Right lobe of liver (tissue), 6 donors: Measurements from ENCODE around the gene CDC42BPG. TPM values are rescaled to one million over a fixed set of nuclear protein-coding genes. Genes with fewer than 3 reads are reported as not detected.

ENCODE experiments used
- ATAC-seq, 4 donors: fragments of 200-7000 bp; cut with Tn5 transposase; one replicate each; pipeline ENCODE4 v1.9.1; 2020; ENCODE audit warnings: mild to moderate bottlenecking in 4 of 4, moderate library complexity in 4 of 4
- DNase-seq, 3 donors: peaks; one replicate each; pipeline ENCODE4 v3.0.0-alpha.2; 2020
- H3K27ac ChIP-seq, 3 donors: fragments of 200-600 bp; one replicate each; pipeline ENCODE4 v1.8.0; 2022
- H3K27me3 ChIP-seq, 2 donors: fragments of 200-600 bp; one replicate each; pipeline ENCODE4 v1.8.0; 2022
- H3K36me3 ChIP-seq, 4 donors: fragments of 200-600 bp; sonication (generic) in 1 of 4; one replicate each; pipeline versions ENCODE4 v1.5.1 to v1.8.0; 2017 to 2022; ENCODE audit warnings: control low read depth in 1 of 4
- H3K4me1 ChIP-seq, 4 donors: fragments of 200-600 bp; sonication (generic) in 1 of 4; one replicate each; pipeline versions ENCODE4 v1.5.1 to v1.8.0; 2017 to 2022; ENCODE audit warnings: control low read depth in 1 of 4
- H3K4me3 ChIP-seq, 3 donors: fragments of 200-600 bp; one replicate each; pipeline ENCODE4 v1.8.0; 2022
- H3K9me3 ChIP-seq, 4 donors: fragments of 200-600 bp; sonication (generic) in 1 of 4; one replicate each; pipeline versions ENCODE4 v1.5.1 to v1.8.0; 2017 to 2022; ENCODE audit warnings: control low read depth in 1 of 4
- POLR2A ChIP-seq: fragments of 450-650 bp; IDR thresholded peaks from one replicate; pipeline ENCODE4 v1.6.1; 2017; ENCODE audit warnings: antibody characterized with exemption, mild to moderate bottlenecking
- WGBS: methylation state at CpG from one replicate; pipeline ENCODE4 v1.1.6; 2018; ENCODE audit warnings: low coverage, low lambda C conversion rate; ENCODE audit not compliant: insufficient coverage; ENCODE audit errors: missing lambda C conversion rate; 5-methylcytosine and 5-hydroxymethylcytosine counted together
- intact Hi-C, 2 donors: fragments of 100-400 bp; cut with DNase I; formaldehyde crosslinking; loops; one replicate each; pipeline versions ENCODE4 v1.11.2 to v1.14.1; 2022
- total RNA-seq, 6 experiments: library from RNA; depleted of rRNA in 2 of 6; stranded (reverse); fragments of >200 nt in 2 of 6; fragmentation: NEBNext Ultra II Directional in 3 of 6; extraction: Animal tissue kit (Norgen Biotek cat#: 25700) in 3 of 6; gene quantifications; one replicate each; pipeline versions ENCODE4 v1.1.0 to v1.2.4, GENCODE V29; 2016 to 2023
- TF ChIP-seq, protein P1 (sequence below), 4 donors: fragments of 200-600 bp in 3 of 4; fragments of 450-650 bp in 1 of 4; IDR thresholded peaks; one replicate each; pipeline versions ENCODE4 v1.5.1 to v1.8.0; 2016 to 2022; ENCODE audit warnings: antibody characterized with exemption in 4 of 4, mild to moderate bottlenecking in 2 of 4
- donor health status: DM: no; HTN: yes; CAD: no.
- donor health status: DM: no; HTN: no; CAD: no.
- donor health status: DM: no; HTN: no; CAD: no.
- donor health status: DM: no; HTN: yes; CAD: no.
- donor health status: DM: no; HTN: yes; CAD: no.

The CDC42BPG gene
- total RNA-seq, 6 experiments from 2014 or later, result 0.63 to 1.1 (median 0.99) TPM

- Histone ChIP-seq H3K27ac (no peak overlapping the region), H3K36me3 (no peaks in the 10 kb centered on the region), H3K27me3 (no peaks in the 10 kb centered on the region), H3K4me1 (no peaks in the 10 kb centered on the region), H3K4me3 (no peak overlapping the region), H3K9me3 (no peaks in the 10 kb centered on the region)
- intact Hi-C loops, result loop anchor here in 1 of 2 donors (10.0 kb wide), 1 partner anchor 58 kb away; the partner anchor contains the start of gene CDC42BPG
- no peak for ATAC-seq
- WGBS, result 89% methylated on average over 2 of the region's 10 CpGs
- TF ChIP-seq POLR2A, result no peak
- TF ChIP-seq, protein P1, sequence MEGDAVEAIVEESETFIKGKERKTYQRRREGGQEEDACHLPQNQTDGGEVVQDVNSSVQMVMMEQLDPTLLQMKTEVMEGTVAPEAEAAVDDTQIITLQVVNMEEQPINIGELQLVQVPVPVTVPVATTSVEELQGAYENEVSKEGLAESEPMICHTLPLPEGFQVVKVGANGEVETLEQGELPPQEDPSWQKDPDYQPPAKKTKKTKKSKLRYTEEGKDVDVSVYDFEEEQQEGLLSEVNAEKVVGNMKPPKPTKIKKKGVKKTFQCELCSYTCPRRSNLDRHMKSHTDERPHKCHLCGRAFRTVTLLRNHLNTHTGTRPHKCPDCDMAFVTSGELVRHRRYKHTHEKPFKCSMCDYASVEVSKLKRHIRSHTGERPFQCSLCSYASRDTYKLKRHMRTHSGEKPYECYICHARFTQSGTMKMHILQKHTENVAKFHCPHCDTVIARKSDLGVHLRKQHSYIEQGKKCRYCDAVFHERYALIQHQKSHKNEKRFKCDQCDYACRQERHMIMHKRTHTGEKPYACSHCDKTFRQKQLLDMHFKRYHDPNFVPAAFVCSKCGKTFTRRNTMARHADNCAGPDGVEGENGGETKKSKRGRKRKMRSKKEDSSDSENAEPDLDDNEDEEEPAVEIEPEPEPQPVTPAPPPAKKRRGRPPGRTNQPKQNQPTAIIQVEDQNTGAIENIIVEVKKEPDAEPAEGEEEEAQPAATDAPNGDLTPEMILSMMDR (IDR thresholded peaks at IDR 0.05), result no peak
- peak in 2 of 3 donors; percentile 9 to 29 for DNase-seq
These were observed 58.1 kb downstream of the CDC42BPG start for GRCh38 chr11:64786308-64786707.

GRCh38 chr11:64784813-64785581, 59.5 kb downstream of the CDC42BPG start:
- TF ChIP-seq, protein P1 (IDR thresholded peaks at IDR 0.05), result no peak
- TF ChIP-seq POLR2A, result no peak
- ATAC-seq (no peak), DNase-seq (no peak)
- peaks cover 0 to under 1% (median 0%) of the 10 kb centered on the region in 4 donors for H3K4me1 ChIP-seq
- no peak overlapping the region for H3K27ac ChIP-seq
- no peaks in the 10 kb centered on the region for H3K36me3 ChIP-seq
- no peak overlapping the region for H3K4me3 ChIP-seq
- H3K9me3 ChIP-seq, result no peaks in the 10 kb centered on the region
- 75% methylated on average over 11 of the region's 12 CpGs for WGBS
- intact Hi-C loops, result loop anchor here in 1 of 2 donors (10.0 kb wide), 1 partner anchor 60 kb away; the partner anchor contains the start of gene CDC42BPG
- H3K27me3 ChIP-seq, result no peaks in the 10 kb centered on the region

DNA sequence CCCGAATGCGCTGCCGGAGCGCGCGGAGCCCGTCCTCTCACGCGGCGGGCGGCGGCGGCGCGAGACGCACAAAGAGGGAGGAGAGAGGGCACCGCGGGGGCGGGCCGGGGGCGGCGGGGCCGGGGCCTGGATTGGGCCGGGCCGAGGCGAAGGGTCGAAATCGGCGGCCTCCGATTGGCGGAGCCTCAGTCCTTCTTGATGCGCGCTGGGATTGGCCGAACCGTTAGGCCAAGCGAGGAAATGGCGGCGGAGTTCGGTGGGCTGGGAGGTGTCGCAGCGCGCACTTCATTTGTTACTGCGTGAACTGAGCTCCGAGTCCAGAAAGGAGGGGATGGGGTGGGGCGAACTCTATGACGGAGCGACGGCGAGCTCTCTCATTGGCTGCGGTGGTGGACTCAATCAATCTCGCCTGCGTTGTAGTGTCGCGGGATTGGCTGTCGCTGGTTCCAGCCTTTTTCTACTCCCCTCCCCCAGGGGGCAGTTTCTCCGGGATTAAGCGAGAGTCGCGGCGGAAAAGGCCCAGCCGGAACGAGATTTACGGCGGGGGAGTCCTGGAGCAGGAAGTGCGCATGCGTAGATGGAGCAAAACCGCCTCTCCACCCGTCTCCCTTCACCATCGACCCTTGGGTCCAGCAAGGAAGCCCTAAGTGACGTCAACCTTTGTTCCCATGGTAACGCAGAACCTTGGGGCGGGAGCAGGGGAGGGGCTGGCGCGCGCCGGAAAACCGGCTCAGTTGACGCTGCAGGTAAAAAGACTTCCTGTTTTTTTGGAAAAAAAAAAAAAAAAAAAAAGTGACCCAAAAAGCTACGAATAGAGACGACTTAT, 65.8 kb downstream of the CDC42BPG start, which contains the start of gene SF1:
Gene SF1 (minus strand): TSS at position 70 of the 826 bp plus-strand sequence. CDS start 150 bp downstream, outside the sequence.
- Histone ChIP-seq H3K27me3 (no peaks in the 10 kb centered on the region), H3K36me3 (peaks cover 0 to 28% (median 22%) of the 10 kb centered on the region in 4 donors), H3K4me1 (peaks cover 2 to 25% (median 12%) of the 10 kb centered on the region in 4 donors), H3K27ac (peak within 1 kb of the TSS; percentile 98 to 99 (median 98)), H3K4me3 (peak within 1 kb of the TSS; percentile 92 to 95 (median 93)), H3K9me3 (no peaks in the 10 kb centered on the region)
- peak; percentile 98 to 99 (median 99) for DNase-seq
- WGBS, result under 1% methylated on average over 41 of the region's 80 CpGs
- intact Hi-C loops, result no loop called here
- TF ChIP-seq, protein P1 (IDR thresholded peaks at IDR 0.05), result peak in 2 of 4 donors; percentile 23 to 29
- TF ChIP-seq POLR2A, result peak; percentile 98
- ATAC-seq, result peak; percentile 89 to 94 (median 90)

GRCh38 chr11:64778223-64778472, 66.3 kb downstream of the CDC42BPG start:
- H3K27ac ChIP-seq, result peak overlapping the region; percentile 98 to 99 (median 98)
- intact Hi-C loops, result no loop called here
- H3K27me3 ChIP-seq, result no peaks in the 10 kb centered on the region
- no CpG with 5 or more reads among the region's 28 CpGs for WGBS
- H3K4me3 ChIP-seq, result peak overlapping the region; percentile 92 to 95 (median 93)
- no peaks in the 10 kb centered on the region for H3K9me3 ChIP-seq
- peaks cover 2 to 25% (median 12%) of the 10 kb centered on the region in 4 donors for H3K4me1 ChIP-seq
- no peak for DNase-seq
- peaks cover 5 to 34% (median 28%) of the 10 kb centered on the region in 4 donors for H3K36me3 ChIP-seq
- TF ChIP-seq, protein P1 (IDR thresholded peaks at IDR 0.05), result no peak
- TF ChIP-seq POLR2A, result no peak
- ATAC-seq, result peak in 2 of 4 donors; percentile 0 to 5
